ENCODE results near the gene GRIFIN.

Gene GRIFIN

DNA sequence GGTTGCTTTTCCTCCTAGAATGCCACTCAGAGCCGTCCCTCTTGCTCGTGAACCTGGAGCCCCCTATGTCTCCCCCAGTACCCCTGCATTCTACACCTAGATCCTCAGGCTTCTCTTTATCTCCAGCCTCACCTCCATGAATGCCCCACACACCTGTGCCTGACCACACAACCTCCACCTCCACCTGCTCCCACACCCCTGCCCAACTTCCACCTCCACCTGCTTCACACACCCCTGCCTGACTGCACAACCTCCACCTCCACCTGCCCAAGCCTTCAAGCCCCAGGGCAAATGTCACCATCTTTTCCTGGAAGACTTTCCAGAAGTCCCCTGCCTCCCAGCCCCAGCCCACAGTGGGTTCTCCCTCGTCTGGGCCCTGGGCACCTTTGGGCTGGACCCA lies 36.5 kb upstream of the GRIFIN start:
- DNase-seq (ENCODE audit: low read depth, low spot score) = no peak

DNA sequence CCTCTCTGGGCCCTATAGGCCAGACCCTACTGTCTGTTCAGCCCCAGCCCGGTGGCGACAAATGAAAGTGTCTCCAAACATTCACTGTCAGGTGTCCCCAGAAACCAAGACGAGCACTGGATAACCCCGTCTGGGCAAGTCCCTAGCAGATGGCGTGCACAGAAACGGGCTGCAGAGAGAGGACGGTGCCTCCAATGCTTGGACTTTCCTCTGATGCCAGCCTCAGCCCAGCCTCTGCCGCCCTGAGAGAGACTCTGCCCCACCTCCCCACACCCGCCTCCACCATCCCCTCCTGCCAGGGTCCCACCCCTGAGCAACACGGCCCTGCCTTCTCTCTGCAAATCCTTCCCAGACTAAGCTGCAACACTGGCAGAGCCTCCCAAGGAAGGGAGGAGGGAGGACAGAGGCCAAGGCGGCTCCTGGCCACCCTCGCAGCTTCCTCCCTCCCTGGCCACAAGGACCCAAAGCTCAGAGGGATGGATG lies 36.0 kb upstream of the GRIFIN start:
- no peak for DNase-seq (ENCODE audit: low read depth, low spot score)

- no peak for DNase-seq (ENCODE audit: low read depth, low spot score)
These were observed 35.6 kb upstream of the GRIFIN start for GRCh38 chr7:2511769-2512168.

DNA sequence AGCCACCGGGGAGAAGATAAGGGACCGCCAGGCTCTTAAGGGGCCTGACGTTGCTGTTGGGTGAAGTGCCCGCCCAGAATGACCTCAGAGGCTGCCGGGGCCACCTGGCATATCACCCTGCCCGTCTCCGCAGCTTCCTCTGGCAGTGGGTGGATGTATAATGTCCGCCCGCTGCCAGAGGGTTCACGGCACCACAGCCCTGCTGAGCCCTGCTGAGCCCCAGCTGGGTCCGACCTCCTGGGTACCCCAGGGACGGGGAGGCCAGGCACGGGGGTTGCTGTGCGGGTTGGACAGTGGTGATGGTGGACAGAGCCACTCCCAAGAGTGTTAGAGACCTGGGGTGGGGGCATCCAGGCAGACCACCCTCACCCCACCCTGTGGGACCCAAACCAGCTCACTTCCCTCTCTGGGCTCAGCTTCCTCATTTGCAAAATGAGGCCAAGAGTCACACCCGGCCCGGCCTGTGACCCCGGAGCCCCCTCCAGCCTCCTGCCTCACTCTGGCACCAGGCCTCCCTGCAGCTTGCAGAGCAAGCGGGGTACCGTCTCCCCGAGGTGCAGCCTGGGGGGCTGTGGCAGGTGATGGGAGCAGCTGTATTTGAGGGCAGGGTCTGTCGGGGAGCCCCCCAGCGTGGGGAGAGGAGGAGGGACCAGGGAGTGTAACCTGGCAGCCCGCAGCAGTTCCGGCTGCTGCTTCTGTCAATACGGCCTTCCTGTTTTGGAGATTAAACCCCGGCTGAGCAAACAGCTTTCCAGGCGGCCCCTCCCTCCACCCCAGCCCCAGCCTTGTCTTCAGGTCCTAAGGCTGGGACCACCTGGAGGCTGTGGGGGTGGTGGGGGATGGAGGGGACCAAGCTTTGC lies 34.9 kb upstream of the GRIFIN start:
- no peak for DNase-seq (ENCODE audit: low read depth, low spot score)

DNA sequence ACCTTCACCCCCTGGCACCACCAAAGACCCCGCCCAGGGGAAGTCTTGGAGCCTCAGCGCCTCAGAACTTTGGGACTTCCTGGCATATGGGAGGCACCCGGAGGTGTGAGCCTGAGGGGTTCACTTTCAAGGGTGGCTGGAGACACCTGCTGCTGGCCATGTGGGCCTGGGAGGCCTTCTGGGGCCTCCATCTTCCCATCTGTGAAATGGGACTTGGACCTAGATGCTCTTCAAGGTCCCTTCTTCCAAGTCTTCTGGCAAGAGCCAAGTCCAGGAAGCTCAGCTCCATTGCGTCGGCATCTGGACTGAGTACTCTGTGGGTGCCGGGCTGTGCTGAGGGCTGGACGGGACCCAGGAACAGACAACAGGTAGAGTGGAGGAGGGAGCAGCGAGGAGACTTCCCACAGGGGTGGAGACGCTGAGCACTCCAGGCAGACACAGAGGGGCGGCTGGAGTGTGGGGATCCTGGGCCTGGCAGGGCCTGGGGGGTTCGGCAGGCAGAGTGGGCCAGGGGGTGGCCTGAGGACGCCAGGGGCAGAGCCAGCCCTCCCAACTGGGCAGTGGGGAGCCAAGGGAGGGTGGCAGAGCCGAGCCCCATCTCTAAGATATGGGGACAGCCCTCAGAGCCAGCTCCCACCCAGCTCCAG lies 34.1 kb upstream of the GRIFIN start:
- no peak for DNase-seq (ENCODE audit: low read depth, low spot score)

- no peak for DNase-seq (ENCODE audit: low read depth, low spot score)
These were observed 33.2 kb upstream of the GRIFIN start for GRCh38 chr7:2509298-2509906.

DNA sequence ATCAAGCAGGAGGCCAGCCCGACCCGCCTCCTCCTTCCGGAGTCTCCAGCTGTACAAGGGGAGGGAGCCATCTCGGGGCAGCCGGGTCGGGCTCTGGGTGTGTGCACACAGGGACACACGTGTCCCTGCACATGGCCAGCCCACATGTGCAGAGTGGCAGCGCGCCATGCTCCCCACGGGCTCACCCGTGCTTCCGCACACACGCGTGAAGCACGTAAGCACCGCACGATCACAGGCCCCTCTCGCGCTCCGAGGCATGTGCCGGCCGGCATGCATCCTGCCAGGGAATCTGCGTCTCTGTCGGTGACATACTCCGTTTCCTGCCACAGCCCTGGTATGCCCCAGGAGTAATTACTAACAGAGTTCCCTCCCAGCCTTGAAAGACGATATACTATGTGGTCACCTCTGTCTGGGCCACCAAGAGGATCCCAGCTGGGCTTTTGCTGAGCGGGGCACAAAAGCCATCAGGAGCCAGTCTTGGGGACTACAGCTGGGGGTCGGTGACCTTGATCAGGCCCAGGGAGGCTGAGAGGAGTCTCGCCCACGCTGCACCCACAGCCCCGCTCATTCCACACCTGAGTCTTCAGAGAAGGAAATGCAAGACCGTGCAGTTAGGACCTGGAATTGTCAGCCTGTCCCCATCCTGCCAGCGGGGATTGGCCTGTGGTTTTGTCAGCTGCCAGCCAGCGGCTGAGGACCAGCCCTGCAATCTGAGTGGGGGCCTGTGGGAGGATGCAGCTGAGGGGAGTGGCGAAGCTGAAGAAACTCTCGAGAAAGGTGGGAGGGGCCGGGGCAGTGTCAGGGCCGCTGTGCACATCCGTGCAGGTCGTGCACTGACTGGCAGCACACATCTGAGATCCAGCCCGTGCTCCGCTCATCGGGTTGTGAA lies 32.4 kb upstream of the GRIFIN start:
- DNase-seq (ENCODE audit: low read depth, low spot score) = peak; percentile 34

DNA sequence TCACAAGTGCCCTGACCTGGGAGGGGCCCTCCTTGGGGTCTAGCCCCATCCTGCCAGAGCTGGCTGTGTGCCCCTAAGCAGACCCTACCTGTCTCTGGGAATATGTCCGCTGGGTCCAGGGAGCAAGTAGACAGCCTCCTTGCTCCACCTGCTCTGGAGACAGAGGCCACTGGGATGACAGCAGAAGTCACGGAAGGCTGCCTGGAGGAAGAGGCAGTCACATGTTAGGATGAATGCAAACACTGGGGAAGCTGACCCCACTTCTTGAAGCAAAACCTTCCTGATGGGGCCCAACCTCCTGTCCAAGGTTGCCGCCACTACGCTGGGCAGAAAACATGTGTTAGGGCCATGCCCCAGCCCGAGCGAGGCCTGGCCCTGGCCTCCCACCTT lies 31.7 kb upstream of the GRIFIN start:
- no peak for DNase-seq (ENCODE audit: low read depth, low spot score)

DNA sequence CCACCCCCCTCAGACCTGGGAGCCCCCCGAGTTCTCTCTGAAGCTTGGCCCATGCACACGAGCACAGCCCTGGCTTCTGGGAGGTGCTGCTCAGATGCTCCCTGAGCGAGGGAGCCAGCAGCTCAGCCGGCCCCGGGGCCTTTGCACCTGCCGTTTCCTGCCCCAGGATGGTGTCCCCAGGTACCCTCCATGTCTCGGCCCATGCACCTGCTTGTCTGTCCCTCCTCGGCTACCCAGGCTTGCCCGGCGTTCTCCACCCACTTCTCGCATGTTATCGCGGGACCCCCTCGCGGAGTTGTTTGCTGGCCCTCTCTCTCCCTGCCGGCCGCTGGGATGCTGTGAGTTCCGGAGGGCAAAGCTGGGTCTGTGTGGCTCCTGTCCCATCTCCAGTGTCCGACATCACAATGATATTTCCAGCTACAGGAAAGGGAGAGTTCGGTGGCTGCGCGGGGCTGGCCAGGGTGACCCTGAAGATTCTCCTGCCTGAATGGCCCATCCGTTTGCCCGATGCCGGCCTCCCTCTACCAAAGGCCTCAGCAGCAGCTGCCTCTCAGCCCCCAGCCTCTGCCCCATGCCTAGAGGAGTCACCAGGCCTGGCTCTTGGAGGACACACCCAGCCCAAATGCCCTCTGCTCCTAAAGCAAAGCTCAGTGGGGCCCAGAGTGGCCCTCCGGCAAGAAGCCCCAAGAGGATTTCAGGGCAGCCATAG lies 31.2 kb upstream of the GRIFIN start:
- no peak for DNase-seq (ENCODE audit: low read depth, low spot score)

- DNase-seq (ENCODE audit: low read depth, low spot score) = no peak
These were observed 29.2 kb upstream of the GRIFIN start for GRCh38 chr7:2505401-2505800.

DNA sequence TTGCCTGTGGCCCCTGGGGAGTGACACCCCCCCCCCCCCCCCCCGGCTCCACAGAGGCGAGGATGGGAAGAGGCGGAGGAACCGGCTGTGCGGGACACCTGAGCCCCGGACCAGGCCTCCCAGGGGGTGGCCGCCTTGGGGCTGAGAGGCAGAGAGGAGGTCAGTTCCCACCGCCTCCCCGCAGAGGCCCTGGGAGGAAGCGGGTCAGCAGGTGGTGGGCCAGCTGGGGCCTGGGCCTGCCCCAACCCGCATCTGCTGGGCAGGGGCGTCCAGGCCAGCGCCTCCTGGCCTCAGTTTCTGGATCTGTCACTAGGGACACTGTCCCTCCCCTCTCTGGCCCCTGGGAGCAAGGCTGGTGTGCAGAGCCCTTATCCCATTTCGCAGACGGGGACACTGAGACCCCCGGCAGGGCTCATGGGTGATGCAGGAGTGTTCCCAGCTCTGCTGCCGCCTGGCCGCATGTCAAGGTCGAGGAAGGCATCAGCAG lies 28.7 kb upstream of the GRIFIN start:
- no peak for DNase-seq (ENCODE audit: low read depth, low spot score)

- no peak for DNase-seq (ENCODE audit: low read depth, low spot score)
These were observed 28.1 kb upstream of the GRIFIN start for GRCh38 chr7:2504128-2504888.

DNA sequence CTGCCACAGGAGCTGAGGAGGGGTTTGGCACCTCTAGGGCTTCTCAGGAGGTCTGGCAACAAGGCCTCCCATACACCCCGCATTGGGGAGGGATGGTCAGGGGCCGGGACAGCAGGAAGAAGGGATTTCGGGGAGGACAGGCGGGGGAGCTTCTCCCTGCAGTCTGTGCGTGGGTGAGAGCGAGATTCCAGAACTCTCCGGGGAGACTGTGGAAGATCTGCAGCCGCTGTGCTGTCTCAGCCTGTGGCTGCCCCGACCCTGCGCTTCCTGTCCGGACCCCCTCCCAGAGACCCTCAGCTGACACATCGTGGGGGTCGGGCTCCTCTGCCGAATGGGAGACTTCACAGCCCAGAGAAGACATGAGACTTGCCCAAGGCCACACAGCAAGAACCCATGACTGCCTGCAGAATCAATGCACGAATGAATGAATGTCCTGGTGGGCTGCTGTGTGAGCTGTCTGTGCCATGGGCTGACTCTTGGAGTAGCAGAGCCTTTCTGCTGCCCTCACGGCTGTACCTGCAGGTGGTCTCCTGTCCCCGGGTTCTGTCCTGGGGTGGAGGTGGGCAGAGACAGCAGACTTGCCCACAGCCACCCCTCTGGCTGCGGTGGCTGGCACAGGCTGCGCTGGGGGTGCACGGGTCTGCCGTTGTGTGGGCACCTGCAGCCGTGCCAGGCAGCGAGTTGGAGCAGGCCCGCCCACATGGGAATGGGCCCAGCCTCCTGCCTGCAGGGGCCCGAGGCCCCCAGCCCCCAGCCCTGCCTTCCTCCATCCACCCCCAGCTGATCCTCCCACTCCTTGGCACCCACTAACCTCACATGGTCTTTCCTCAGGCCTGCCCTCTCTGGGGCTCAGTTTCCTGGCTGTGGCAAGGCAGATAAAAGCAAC lies 27.1 kb upstream of the GRIFIN start:
- DNase-seq (ENCODE audit: low read depth, low spot score) = no peak

- no peak for DNase-seq (ENCODE audit: low read depth, low spot score)
These were observed 26.4 kb upstream of the GRIFIN start for GRCh38 chr7:2502647-2502966.

DNA sequence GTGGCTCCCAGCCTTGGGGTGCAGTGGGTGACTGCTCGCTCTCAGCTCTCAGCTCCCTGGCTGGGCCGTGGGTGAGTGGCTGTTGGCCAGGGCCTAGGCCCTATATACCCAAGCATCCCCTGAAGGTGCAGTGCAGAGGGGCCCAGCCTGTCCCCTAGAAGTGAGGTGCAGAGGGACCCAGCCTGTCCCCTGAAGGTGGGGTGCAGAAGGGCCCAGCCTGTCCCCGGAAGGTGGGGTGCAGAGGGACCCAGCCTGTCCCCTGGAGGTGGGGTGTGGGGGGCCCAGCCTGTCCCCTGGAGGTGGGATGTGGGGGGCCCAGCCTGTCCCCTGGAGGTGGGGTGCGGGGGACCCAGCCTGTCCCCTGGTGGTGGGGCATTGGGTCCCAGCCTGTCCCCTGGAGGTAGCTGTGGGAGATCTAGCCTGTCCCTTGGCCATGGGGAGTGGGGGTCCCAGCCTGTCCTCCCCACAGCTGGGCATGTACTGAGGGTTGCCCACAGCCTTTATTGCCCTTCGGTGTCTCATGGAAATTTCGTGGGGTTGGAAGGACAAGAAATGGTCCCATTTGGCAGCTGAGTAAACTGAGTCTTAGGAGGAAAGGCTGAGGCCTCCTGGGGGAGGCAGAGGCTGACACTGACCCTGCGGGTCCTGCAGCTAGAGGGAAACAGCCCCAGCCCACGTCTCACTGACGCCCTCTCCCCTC lies 25.9 kb upstream of the GRIFIN start:
- no peak for DNase-seq (ENCODE audit: low read depth, low spot score)

DNA sequence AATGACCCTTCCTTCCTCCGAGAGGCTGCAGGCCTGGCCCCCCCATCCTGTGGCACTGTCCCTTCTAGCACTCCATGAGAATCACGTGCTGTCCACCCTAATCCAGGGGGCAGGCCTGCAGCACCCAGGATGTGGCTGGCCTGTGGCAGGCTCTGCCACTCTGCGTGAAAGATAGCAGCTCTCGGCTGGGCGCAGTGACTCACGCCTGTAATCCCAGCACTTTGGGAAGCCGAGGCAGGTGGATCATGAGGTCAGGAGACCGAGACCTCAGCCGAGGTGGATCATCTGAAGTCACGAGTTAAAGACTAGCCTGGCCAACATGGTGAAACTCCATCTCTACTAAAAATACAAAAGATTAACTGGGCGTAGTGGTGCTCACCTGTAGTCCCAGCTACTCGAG lies 24.5 kb upstream of the GRIFIN start:
- DNase-seq (ENCODE audit: low read depth, low spot score) = no peak

DNA sequence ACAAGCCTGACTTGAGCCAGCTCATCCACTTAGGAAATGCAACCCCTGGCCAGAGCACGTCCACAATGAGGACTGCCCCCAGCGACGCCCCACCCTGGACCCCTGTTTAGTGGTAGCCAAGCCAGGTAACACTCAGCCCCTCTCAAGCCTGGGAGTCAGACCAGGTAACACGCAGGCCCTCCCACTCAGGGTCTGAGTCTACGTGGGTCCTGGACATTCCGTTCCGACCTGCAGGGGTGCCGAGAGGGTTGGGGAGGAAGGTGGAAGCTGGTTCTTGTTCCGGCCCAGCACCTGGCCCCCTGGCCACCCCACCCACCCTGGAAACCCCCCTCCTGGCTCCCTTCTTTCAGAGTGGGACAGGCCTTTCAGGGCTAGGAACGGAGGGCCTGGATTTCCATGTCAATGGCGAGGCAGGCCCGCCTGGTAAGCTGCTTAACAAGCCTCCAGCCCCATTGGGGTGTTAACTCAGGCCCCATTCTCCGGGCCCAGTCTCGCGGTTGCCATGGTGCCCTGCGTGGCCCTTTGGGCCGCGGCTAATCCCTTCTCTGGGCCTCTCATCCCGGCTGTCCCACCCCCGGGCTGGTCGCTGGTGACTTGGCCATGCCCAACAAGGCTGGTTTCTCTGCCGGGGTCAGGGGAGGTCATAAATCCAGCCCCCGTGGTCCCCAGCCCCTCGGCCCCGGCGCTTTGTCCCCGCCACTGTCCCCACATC lies 23.7 kb upstream of the GRIFIN start:
- DNase-seq (ENCODE audit: low read depth, low spot score) = no peak

GRCh38 chr7:2499181-2499580 lies 23.0 kb upstream of the GRIFIN start:
- DNase-seq (ENCODE audit: low read depth, low spot score) = no peak

All from activated naive CD8-positive, alpha-beta T cell treated with anti-CD3 and anti-CD28 coated beads, Interleukin-2, amount 50 U/mL, for 16 hours (primary cell).